HG03571 (cell line): Measurements from ENCODE around the gene LCN9.

ENCODE experiments used
- ATAC-seq: cut with Tn5 transposase; IDR thresholded peaks from one replicate; pipeline ENCODE4 v1.9.1; 2021; ENCODE audit not compliant: unreplicated experiment

Gene LCN9

GRCh38 chr9:135696446-135696845 lies 33.3 kb downstream of the LCN9 start:
- ATAC-seq: no peak

GRCh38 chr9:135697226-135697625 lies 34.1 kb downstream of the LCN9 start:
- no peak for ATAC-seq

- no peak for ATAC-seq
Measured at GRCh38 chr9:135698236-135698635, 35.1 kb downstream of the LCN9 start.

- no peak for ATAC-seq
Measured at GRCh38 chr9:135698767-135699166, 35.7 kb downstream of the LCN9 start.

- ATAC-seq: no peak
Measured at GRCh38 chr9:135699440-135699839, 36.3 kb downstream of the LCN9 start, which contains the start of gene SOHLH1. SOHLH1 (minus strand) TSS chr9:135699481; CDS start chr9:135699467, 14 bp downstream.

- no peak for ATAC-seq
Measured at GRCh38 chr9:135700525-135700924, 37.4 kb downstream of the LCN9 start.

- ATAC-seq: no peak
Measured at GRCh38 chr9:135701067-135701958, 38.2 kb downstream of the LCN9 start.

GRCh38 chr9:135701959-135702721 lies 39.0 kb downstream of the LCN9 start, which contains the start of gene KCNT1:
KCNT1 (plus strand) TSS chr9:135702185; CDS start chr9:135702259, 74 bp downstream.
- ATAC-seq: no peak

- ATAC-seq: no peak
Measured at GRCh38 chr9:135703726-135704125, 40.6 kb downstream of the LCN9 start.

GRCh38 chr9:135704483-135704882 lies 41.4 kb downstream of the LCN9 start:
- no peak for ATAC-seq

- no peak for ATAC-seq
Measured at GRCh38 chr9:135705376-135705775, 42.3 kb downstream of the LCN9 start.

GRCh38 chr9:135706288-135706687 lies 43.2 kb downstream of the LCN9 start:
- ATAC-seq: no peak

GRCh38 chr9:135707252-135708138 lies 44.4 kb downstream of the LCN9 start:
- no peak for ATAC-seq

- ATAC-seq: no peak
Measured at GRCh38 chr9:135708164-135708563, 45.1 kb downstream of the LCN9 start.

- ATAC-seq: no peak
Measured at GRCh38 chr9:135711391-135711790, 48.3 kb downstream of the LCN9 start.

GRCh38 chr9:135711881-135712280 lies 48.8 kb downstream of the LCN9 start:
- no peak for ATAC-seq

- ATAC-seq: no peak
Measured at GRCh38 chr9:135712613-135713295, 49.6 kb downstream of the LCN9 start.

GRCh38 chr9:135714242-135715055 lies 51.3 kb downstream of the LCN9 start:
- ATAC-seq: no peak

- no peak for ATAC-seq
Measured at GRCh38 chr9:135715056-135715595, 52.0 kb downstream of the LCN9 start.
